ENCODE measurements around the gene USP6NL. TPM values are rescaled to one million over a fixed set of nuclear protein-coding genes. Genes with fewer than 3 reads are reported as not detected.

Gene USP6NL
- total and polyA plus RNA-seq, 9 of the 15 experiments (the other 6 are each of a cell fraction or from before 2014, with no cell fraction given) = 3.2 to 26.6 (median 19.8) TPM

GRCh38 chr10:11639849-11640764 lies 28.7 kb upstream of the USP6NL start (continued):
- TF ChIP-seq HMGXB4 (CRISPR knock-in tag; IDR thresholded peaks at IDR 0.05) (no peak), DIDO1 (tag; IDR thresholded peaks at IDR 0.05; ENCODE audit: low read depth) (no peak), TRIM28 (IDR thresholded peaks at IDR 0.05) (0 out of 2 replicates have a peak, but pooled peaks have one; percentile 35), BRD4 (IDR thresholded peaks at IDR 0.05) (no peak), HSF4 (CRISPR knock-in tag; IDR thresholded peaks at IDR 0.05; ENCODE audit: borderline replicate concordance) (no peak), AFF1 (IDR thresholded peaks at IDR 0.05; ENCODE audit: low read depth in 1 of 2, partially characterized antibody in 2 of 2) (peak in 1 of 2 experiments; percentile 27), ZNF175 (CRISPR knock-in tag; IDR thresholded peaks at IDR 0.05; ENCODE audit: low read depth) (peak; percentile 87), BACH1 (tag; IDR thresholded peaks at IDR 0.05) (peak; percentile 65; the same call in 1 of the 2 replicates), JUND (IDR thresholded peaks at IDR 0.05; ENCODE audit: borderline replicate concordance, low read depth, low read length) (peak; percentile 42; the same call in 1 of the 2 replicates), JUND (tag; IDR thresholded peaks at IDR 0.05; ENCODE audit: borderline replicate concordance, low read depth, low read length) (no peak; the same call in 2 of the 3 replicates), MCM5 (IDR thresholded peaks at IDR 0.05; ENCODE audit: low read depth) (no peak), RNF2 (IDR thresholded peaks at IDR 0.05) (0 out of 2 replicates have a peak, but pooled peaks have one; percentile 70), ETV5 (CRISPR knock-in tag; IDR thresholded peaks at IDR 0.05; ENCODE audit: low read depth) (peak; percentile 87), GABPB1 (CRISPR knock-in tag; IDR thresholded peaks at IDR 0.05) (no peak), NKRF (IDR thresholded peaks at IDR 0.05; ENCODE audit: borderline replicate concordance) (no peak), ZNF77 (CRISPR knock-in tag; IDR thresholded peaks at IDR 0.05) (no peak), FOXA3 (CRISPR knock-in tag; conservative IDR thresholded peaks at IDR 0.05 in 1 of 2, IDR thresholded peaks at IDR 0.05 in 1 of 2) (peak; percentile 83 to 93), RAD21 (CRISPR knock-in tag; conservative IDR thresholded peaks at IDR 0.05 in 1 of 2, IDR thresholded peaks at IDR 0.05 in 1 of 2) (peak in 1 of 2 experiments; percentile 43; a peak in 2 of 4 replicates), CXXC5 (CRISPR knock-in tag; IDR thresholded peaks at IDR 0.05) (peak; percentile 75)
